ENCODE data around the gene CLDN15.
"Not testable (repeated sequence)": the region's sequence is repeated elsewhere in the genome, so short reads cannot be mapped to it uniquely, and the experiment has no call there.

CLDN15 gene

DNA sequence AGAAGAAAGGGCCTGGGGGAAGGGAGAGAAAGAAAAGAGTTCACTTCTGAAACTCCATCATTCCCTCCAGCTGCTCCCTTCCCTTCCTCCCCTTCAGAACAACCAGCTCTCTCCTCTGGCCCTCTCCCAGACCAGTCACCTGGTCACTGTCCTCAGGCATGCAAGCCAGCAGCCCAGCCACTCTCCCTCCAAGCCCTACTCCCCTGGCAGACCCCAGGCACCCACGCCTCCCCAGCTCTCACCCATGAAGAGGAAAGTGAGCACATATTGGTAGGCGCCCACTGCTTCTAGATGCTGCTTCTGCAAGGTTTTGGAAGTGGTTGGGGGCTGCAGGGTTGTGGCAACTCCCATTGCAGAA, 37.1 kb downstream of the CLDN15 start:
- DNase-seq (ENCODE audit: low read depth in 2 of 2), result no peak

DNA sequence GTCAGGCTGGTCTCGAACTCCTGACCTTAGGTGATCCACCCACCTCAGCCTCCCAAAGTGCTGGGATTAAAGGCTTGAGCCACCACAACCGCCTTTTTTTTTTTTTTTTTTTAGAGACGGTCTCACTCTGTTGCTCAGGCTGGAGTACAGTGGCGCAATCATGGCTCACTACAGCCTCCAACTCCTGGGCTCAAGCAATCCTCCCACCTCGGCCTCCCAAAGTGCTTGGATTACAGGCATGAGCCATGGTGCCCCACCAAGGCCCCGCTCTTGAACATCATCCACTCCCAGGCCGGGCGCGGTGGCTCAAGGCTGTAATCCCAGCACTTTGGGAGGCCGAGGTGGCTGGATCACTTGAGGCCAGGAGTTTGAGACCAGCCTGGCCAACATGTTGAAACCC, 38.1 kb downstream of the CLDN15 start:
- not testable (repeated sequence) for DNase-seq (ENCODE audit: low read depth in 2 of 2)

DNA sequence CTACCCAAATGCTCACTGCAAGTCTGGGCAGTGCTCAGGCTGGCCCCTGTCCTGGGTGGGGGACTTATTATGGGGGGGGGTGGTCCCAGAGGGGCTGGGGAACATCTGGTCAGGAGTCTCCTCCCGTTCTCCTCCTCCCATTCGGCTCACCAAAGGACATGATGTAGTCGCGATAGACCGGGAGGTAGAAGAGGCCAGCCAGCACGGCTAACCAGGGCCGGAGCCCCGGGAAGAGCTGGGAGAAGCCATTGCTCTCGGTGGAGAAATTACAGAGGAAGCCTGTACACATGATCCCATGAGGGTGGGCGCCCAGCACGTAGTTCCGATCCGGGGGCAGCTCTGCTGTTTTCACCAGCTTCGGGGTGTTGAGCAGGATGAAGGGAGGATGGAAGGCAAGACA, 39.1 kb downstream of the CLDN15 start:
- DNase-seq (ENCODE audit: low read depth in 2 of 2), result no peak

DNA sequence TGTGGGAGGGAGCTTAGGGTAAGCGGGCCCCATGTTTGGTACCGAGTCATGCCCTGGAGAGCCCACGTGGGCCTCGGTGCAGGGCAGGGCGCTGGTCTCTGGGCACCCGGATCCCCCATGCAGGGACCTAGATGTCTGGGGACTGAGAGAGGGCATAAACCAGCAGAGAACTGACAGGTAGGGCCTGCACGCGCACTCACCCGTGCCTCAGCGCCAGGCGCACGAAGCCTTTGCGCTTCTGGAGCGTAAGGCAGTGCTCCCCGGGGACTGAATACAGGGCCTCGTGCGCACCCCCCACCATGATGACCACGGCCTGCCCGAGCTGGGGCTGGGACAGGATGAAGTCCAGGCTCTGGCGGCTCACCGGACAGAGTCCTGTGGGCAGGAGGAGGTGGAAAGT, 39.6 kb downstream of the CLDN15 start:
- no peak for DNase-seq (ENCODE audit: low read depth in 2 of 2)

DNA sequence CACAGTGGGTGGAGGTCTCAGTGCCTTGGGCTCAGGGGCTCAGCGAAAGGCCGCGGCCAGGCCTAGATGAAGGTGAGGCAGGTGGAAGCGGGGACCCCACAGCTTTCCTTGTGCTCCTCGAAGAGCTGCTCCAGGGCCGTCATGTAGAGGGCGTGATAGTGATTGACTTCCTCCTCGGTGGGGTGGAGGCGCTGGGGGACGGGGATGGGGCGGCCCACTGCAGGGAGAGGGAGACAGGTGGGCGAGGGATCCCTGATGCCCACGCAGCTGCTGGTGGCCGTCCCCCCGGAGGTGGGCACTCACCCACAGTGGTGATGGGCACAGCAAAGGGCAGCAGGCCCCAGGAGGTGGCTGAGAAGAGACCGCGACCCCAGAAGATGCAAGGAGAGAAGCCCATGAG, 41.7 kb downstream of the CLDN15 start:
- DNase-seq (ENCODE audit: low read depth in 2 of 2), result no peak

DNA sequence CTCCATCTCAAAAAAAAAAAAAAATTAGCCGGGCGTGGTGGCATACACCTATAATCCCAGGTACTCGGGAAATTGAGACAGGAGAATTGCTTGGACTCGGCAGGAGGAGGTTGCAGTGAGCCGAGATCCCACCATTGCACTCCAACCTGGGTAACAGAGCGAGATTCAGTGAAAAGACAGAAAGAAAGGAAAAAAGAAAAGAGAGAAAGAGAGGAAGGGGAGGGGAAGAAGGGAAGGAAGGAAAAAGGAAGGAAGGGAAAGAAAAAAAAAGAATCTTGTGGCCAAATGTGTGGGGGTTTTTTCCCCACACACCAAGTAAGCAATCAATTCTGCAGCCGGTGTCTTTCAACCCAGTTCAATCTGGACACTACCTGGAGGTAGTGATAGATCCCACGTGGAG, 48.5 kb downstream of the CLDN15 start:
- DNase-seq (ENCODE audit: low read depth in 2 of 2), result no peak

DNA sequence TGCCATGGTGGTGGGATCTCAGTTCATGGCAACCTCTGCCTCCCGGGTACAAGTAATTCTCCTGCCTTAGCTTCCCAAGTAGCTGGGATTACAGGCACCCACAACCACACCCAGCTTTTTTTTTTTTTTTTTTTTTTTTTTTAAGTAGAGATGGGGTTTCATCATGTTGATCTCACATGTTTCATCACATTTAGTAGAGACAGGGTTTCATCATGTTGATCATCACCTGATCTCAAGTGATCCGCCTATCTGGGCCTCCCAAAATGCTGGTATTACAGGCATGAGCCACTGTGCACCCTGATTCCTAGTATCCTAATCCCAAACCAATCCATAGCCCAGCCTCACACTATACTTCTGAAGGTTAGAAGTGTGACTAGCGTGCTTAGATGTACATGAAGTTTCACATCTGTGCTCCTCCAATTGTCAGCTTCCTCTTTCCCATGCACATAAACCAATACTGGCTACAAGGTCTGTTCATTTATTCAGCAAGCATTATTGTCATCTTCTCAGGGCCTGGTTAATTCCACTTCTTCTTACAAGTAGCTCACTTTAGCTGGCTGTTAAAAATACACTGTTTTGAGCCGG, 50.7 kb downstream of the CLDN15 start:
- DNase-seq (ENCODE audit: low read depth in 2 of 2), result no peak

DNA sequence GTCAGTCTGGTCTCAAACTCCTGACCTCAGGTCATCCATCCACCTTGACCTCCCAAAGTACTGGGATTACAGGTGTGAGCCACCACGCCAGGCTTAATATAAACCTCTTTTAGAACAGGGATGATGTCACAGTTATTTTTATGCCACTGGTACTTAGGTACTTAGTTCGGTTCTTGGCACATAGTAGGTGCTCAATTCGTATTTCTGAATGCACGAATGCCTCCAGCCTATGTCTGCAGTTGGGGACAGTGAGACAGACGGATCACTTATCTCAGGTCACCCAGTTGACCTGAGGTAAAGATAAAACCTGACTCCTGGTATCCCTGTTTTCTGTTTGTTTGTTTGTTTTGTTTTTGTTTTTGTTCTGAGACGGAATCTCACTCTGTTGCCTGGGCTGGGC, 51.4 kb downstream of the CLDN15 start:
- DNase-seq (ENCODE audit: low read depth in 2 of 2), result no peak

DNA sequence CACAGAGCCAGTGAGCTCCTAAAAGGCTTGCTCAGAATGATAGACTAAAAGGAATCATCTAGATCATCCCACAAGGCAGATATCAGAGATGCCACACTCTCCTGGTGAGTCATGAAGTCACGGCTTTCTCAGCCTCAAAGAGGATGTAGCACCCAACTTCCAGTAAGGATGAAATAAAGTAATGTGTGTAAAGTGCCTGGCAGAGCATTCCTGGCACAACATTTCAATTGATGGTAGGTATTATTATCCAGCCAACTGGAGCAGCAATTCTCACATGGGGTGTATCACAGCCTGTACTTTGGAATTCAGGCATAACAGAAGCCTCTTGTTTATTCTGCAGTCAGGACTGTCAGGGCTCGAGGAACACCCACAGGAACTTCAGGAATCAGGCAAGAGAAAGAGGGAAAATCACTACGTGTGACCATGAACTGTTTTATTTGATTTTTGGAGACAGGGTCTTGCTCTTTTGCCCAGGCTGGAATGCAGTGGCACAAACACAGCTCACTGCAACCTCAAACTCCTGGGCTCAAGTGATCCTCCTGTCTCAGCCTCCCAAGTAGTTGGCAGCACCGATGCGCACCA, 52.3 kb downstream of the CLDN15 start:
- no peak for DNase-seq (ENCODE audit: low read depth in 2 of 2)
